IPS DF 4.7 (cell line): Measurements from ENCODE around the gene SLC12A2.

Experiments used
- DNase-seq: peaks from one replicate; pipeline ENCODE4 v3.0.0-alpha.2; 2013; ENCODE audit warnings: low spot score; ENCODE audit errors: extremely low read depth

The SLC12A2 gene

GRCh38 chr5:128163991-128164390 is 80.4 kb downstream of the SLC12A2 start:
- DNase-seq = no peak

- no peak for DNase-seq
Observed at GRCh38 chr5:128169401-128170017, 85.9 kb downstream of the SLC12A2 start.

- DNase-seq = no peak
Observed at GRCh38 chr5:128172102-128172501, 88.5 kb downstream of the SLC12A2 start.

GRCh38 chr5:128174951-128175350 is 91.4 kb downstream of the SLC12A2 start:
- no peak for DNase-seq

- DNase-seq = no peak
Observed at GRCh38 chr5:128192368-128192767, 108.8 kb downstream of the SLC12A2 start.

GRCh38 chr5:128193665-128194390 is 110.3 kb downstream of the SLC12A2 start:
- no peak for DNase-seq

- DNase-seq = no peak
Observed at GRCh38 chr5:128195316-128195715, 111.8 kb downstream of the SLC12A2 start.

GRCh38 chr5:128196080-128196479 is 112.5 kb downstream of the SLC12A2 start:
- no peak for DNase-seq

GRCh38 chr5:128196791-128197190 is 113.2 kb downstream of the SLC12A2 start:
- no peak for DNase-seq

- DNase-seq = no peak
Observed at GRCh38 chr5:128197896-128198522, 114.4 kb downstream of the SLC12A2 start.

- DNase-seq = no peak
Observed at GRCh38 chr5:128199104-128199503, 115.5 kb downstream of the SLC12A2 start.

- DNase-seq = no peak
Observed at GRCh38 chr5:128199611-128200010, 116.0 kb downstream of the SLC12A2 start.

GRCh38 chr5:128201065-128201926 is 117.7 kb downstream of the SLC12A2 start:
- peak; percentile 22 for DNase-seq

- no peak for DNase-seq
Observed at GRCh38 chr5:128202320-128202719, 118.8 kb downstream of the SLC12A2 start.

- no peak for DNase-seq
Observed at GRCh38 chr5:128208436-128208835, 124.9 kb downstream of the SLC12A2 start.

GRCh38 chr5:128212191-128212806 is 128.7 kb downstream of the SLC12A2 start:
- no peak for DNase-seq

GRCh38 chr5:128213340-128213739 is 129.8 kb downstream of the SLC12A2 start:
- peak; percentile 53 for DNase-seq

- no peak for DNase-seq
Observed at GRCh38 chr5:128213833-128214232, 130.3 kb downstream of the SLC12A2 start.

GRCh38 chr5:128216285-128216684 is 132.7 kb downstream of the SLC12A2 start:
- DNase-seq = no peak

GRCh38 chr5:128216860-128217531 is 133.4 kb downstream of the SLC12A2 start:
- no peak for DNase-seq

GRCh38 chr5:128220841-128221240 is 137.3 kb downstream of the SLC12A2 start:
- no peak for DNase-seq
